ENCODE data around the gene LPA.
"Not testable (repeated sequence)": the region's sequence is repeated elsewhere in the genome, so short reads cannot be mapped to it uniquely, and the experiment has no call there.

LPA gene

GRCh38 chr6:160661216-160661615 is 2.9 kb downstream of the LPA start:
- DNase-seq (ENCODE audit: low spot score): no peak

GRCh38 chr6:160659562-160659961 is 4.5 kb downstream of the LPA start:
- no peak for DNase-seq (ENCODE audit: low spot score)

GRCh38 chr6:160634706-160635105 is 29.4 kb downstream of the LPA start:
- no peak for DNase-seq (ENCODE audit: low spot score)

- no peak for DNase-seq (ENCODE audit: low spot score)
Measured at GRCh38 chr6:160595838-160596832, 67.9 kb downstream of the LPA start.

- DNase-seq (ENCODE audit: low spot score): not testable (repeated sequence)
Measured at GRCh38 chr6:160595297-160595696, 68.8 kb downstream of the LPA start.

GRCh38 chr6:160586374-160586773 is 77.7 kb downstream of the LPA start:
- no peak for DNase-seq (ENCODE audit: low spot score)

GRCh38 chr6:160583794-160584193 is 80.3 kb downstream of the LPA start:
- DNase-seq (ENCODE audit: low spot score): no peak

GRCh38 chr6:160581406-160581805 is 82.7 kb downstream of the LPA start:
- no peak for DNase-seq (ENCODE audit: low spot score)

GRCh38 chr6:160578515-160578914 is 85.6 kb downstream of the LPA start:
- not testable (repeated sequence) for DNase-seq (ENCODE audit: low spot score)

GRCh38 chr6:160573943-160574342 is 90.1 kb downstream of the LPA start:
- DNase-seq (ENCODE audit: low spot score): no peak

- DNase-seq (ENCODE audit: low spot score): not testable (repeated sequence)
Measured at GRCh38 chr6:160571201-160571600, 92.9 kb downstream of the LPA start.

- DNase-seq (ENCODE audit: low spot score): no peak
Measured at GRCh38 chr6:160544802-160545201, 119.3 kb downstream of the LPA start.

- no peak for DNase-seq (ENCODE audit: low spot score)
Measured at GRCh38 chr6:160535270-160535669, 128.8 kb downstream of the LPA start.

GRCh38 chr6:160534050-160534696 is 129.9 kb downstream of the LPA start:
- peak; percentile 47 for DNase-seq (ENCODE audit: low spot score)

- no peak for DNase-seq (ENCODE audit: low spot score)
Measured at GRCh38 chr6:160532315-160532714, 131.8 kb downstream of the LPA start.

GRCh38 chr6:160531826-160532225 is 132.2 kb downstream of the LPA start:
- DNase-seq (ENCODE audit: low spot score): no peak

GRCh38 chr6:160529524-160529923 is 134.6 kb downstream of the LPA start:
- not testable (repeated sequence) for DNase-seq (ENCODE audit: low spot score)

- DNase-seq (ENCODE audit: low spot score): no peak
Measured at GRCh38 chr6:160523223-160523622, 140.9 kb downstream of the LPA start.

GRCh38 chr6:160520043-160520904 is 143.8 kb downstream of the LPA start:
- peak; percentile 54 for DNase-seq (ENCODE audit: low spot score)

- DNase-seq (ENCODE audit: low spot score): peak; percentile 5
Measured at GRCh38 chr6:160519603-160520042, 144.5 kb downstream of the LPA start.

GRCh38 chr6:160519133-160519532 is 144.9 kb downstream of the LPA start:
- DNase-seq (ENCODE audit: low spot score): no peak

GRCh38 chr6:160513836-160514235 is 150.2 kb downstream of the LPA start:
- no peak for DNase-seq (ENCODE audit: low spot score)
